RKO (cell line): ENCODE data around the gene ABTB1.
"Not testable (repeated sequence)": the region's sequence is repeated elsewhere in the genome, so short reads cannot be mapped to it uniquely, and the experiment has no call there.

Experiments
- DNase-seq: peaks from one replicate; pipeline ENCODE4 v3.0.0-alpha.2; 2016; ENCODE audit warnings: low spot score

Gene ABTB1

GRCh38 chr3:127650236-127650635 is 22.5 kb upstream of the ABTB1 start:
- no peak for DNase-seq

DNA sequence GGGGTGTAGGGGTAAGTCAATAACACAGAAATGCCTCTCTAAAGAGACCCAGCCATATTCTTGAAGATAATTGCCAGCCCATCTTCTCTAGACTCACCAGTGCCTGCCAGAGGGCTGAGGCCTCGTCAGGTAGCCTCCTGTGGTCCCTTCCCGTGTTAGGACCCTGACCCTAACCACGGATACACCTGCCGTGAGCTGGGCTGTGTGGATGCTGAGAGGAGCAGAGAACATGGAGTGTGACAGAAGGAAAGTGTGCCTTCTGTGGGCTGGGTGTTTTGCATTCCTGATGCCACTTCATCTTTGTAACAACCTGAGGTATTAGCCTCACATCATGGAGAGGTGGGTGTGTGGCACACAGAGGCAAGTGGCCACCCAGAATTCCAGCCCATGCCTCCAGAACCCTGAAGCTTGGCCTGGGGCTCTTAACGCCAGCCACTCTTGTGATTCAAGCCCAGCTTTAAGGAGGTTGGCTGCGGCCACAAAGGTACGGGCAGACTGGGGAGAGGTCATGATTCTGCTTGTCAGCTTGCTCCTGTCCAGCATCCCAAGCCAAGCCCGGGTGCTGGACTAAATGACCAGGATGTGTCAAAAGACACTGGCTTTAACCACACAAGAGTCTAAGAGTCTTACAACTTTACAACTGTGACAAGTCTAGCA is 21.1 kb upstream of the ABTB1 start:
- no peak for DNase-seq

DNA sequence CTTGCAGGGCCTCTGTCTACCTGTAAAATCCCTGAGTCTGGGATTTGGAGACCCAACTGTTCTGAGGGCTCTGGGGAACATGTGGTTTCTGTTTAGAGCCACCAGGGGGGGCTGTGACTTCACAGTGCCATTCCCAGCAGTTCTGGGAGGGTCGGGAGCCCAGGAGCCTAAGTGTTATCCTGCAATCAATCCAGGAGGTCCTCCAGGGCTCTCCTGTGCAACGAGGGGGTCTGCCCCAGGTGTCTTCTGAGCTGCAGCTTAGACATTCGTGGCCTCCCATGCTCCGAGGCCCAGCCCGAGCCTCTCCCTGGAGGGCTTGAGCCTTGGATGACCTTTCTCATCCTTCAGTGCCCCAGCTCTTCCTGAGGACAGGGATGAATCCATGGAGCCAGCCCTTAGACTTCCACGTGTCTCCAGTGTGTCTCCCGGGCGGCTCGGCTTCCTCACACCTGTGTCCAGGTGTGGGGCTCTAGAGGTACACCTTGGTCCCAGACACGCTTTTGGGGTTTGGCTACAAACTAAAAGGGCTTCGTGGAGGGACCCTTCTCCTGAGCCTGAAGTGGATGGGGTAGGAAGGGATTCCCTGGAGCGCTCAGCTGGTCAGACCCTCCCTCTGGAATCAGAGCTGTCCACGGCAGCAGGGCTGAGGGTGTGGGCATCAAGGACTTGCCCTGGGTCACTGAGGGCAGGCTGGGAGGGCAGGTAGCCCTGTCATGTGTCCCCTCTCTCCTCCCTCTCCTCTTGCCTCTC is 20.3 kb upstream of the ABTB1 start:
- peak; percentile 45 for DNase-seq

DNA sequence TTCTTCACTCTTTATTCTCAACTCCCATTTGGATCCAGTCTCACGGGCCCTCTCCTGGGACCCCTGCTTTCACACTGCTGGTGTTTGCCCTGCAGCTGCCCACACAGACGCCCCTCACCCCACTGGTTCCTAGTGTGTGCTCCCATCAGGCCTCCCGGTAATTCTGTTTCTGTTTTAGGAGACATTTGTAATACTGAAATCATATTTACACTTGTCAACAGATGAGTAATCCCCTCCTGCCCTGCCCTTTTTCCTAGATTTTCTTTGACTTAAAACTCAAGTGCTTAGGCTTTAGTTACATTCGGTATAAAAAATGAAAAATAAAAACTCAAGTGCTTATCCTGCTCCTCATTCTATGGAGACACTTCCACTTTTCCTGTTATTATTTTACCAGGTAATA is 18.4 kb upstream of the ABTB1 start:
- DNase-seq: no peak

DNA sequence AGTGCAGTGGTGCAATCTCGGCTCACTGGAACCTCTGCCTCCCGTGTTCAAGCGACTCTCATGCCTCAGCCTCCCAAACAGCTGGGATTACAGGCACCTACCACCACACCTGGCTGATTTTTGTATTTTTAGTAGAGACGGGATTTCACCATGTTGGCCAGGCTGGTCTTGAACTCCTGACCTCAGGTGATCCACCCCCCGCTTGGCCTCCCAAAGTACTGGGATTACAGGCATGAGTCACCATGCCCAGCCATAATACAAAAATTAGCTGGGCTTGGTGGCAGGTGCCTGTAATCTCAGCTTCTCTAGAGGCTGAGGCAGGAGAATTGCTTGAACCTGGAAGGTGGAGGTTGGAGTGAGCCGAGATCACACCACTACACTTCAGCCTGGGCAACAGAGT is 17.8 kb upstream of the ABTB1 start:
- DNase-seq: not testable (repeated sequence)

DNA sequence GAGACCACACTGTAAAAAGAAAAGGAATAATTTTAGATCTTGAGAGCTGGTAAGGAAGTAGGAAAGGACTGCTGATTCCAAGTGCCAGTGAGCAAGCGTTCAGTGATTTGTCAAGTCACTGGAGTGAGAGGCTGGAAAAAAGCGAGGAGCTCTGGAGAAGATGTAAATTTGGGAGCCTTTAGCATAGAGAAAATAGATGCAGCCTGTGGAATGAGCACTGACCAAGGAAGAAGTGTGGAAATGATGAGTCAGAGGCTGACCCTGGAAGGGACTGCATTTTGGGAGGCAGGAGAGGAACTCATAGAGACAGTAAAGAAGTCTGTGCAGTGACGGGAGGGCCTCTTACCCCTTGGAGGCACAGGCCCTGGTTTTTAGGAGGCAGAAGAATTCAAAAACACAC is 17.1 kb upstream of the ABTB1 start:
- DNase-seq: no peak

DNA sequence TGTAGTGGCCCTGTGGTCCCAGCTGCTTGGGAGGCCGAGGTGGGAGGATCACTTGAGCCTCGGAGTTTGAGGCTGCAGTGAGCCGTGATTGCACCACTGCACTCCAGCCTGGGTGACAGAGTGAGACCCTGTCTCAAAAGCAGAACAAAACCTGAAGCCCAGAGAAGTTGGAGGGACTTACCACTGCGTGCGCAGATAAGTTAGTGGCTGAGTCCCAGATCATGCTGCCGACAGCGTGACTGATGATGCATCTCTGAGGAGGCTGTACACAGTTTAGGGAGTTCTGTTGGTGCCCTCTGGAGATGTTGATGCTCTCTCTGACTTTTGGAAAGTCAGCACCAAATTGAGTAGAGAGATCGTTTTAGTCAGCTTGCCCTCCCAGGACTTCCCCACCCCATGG is 15.8 kb upstream of the ABTB1 start:
- DNase-seq: no peak

GRCh38 chr3:127658234-127658633 is 14.5 kb upstream of the ABTB1 start:
- DNase-seq: no peak

DNA sequence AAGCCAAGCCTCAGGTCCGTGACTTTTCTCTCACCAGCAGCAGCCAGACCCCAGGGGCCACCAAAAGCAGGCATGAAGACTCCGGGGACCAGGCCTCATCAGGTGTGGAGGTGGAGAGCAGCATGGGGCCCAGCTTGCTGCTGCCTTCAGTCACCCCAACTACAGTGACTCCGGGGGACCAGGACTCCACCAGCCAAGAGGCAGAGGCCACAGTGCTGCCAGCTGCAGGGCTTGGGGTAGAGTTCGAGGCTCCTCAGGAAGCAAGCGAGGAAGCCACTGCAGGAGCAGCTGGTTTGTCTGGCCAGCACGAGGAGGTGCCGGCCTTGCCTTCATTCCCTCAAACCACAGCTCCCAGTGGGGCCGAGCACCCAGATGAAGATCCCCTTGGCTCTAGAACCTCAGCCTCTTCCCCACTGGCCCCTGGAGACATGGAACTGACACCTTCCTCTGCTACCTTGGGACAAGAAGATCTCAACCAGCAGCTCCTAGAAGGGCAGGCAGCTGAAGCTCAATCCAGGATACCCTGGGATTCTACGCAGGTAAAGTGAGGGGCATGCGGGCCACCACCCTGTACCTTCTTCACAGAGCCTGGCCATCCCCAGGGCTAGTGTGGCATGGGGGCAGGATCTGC is 12.0 kb upstream of the ABTB1 start:
- no peak for DNase-seq

DNA sequence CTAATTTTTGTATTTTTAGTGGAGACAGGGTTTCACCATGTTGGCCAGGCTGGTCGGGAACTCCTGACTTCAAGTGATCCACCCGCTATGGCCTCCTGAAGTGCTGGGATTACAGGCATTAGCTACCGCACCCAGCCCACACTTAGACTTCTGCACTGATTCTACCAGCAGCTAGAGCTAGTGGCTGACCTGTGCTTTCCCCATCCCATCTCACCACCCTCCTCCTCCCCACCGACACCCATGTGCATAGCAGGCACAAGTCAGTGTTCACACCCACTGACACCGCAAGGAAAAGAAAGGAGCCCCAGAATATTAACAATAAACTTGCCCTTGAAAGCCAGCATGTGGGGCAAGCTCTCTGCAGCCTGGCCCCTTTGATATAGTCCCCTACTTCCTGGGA is 11.2 kb upstream of the ABTB1 start:
- DNase-seq: no peak

GRCh38 chr3:127662001-127662469 is 10.7 kb upstream of the ABTB1 start:
- DNase-seq: no peak

- no peak for DNase-seq
Observed at GRCh38 chr3:127663151-127663550, 9.6 kb upstream of the ABTB1 start.

DNA sequence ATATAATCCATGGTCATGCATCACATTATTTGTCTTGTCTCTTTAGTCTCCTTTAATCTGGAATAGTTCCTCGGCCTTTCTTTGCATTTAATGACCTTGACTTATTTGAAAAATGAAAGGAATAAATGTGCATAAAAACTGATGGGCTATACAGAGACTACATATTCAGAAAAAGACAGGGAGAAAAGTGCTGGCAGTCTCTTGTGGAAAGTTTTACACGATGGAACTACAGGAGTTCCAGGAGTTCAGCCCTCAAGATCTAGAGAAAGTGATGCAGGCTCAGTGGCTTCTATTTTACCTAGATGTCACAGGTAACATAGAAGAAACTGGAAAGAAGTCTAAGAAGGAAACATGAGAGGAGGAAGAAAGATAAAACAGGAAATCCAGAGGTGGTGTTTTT is 7.6 kb upstream of the ABTB1 start:
- DNase-seq: no peak

GRCh38 chr3:127665586-127665985 is 7.2 kb upstream of the ABTB1 start:
- no peak for DNase-seq

DNA sequence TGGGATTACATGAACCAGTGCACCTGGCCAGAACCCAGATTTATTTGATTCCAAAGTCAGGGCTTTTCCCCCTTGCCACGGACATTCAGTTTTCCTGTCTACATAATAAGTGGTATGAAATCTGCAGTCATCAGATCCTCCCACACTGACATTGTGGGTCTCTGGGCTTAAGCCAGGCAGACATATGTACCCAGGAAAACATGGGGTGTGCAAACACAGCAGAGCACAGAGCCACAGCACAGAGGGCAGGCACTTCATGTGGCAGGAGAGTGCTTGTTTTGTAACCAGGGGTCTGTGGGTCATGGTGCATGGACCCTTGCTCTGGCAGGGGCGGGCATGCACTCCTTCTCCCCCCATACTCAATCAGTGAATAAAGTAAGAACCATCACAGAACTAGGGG is 6.1 kb upstream of the ABTB1 start:
- DNase-seq: no peak

GRCh38 chr3:127667119-127667681 is 5.6 kb upstream of the ABTB1 start:
- no peak for DNase-seq

DNA sequence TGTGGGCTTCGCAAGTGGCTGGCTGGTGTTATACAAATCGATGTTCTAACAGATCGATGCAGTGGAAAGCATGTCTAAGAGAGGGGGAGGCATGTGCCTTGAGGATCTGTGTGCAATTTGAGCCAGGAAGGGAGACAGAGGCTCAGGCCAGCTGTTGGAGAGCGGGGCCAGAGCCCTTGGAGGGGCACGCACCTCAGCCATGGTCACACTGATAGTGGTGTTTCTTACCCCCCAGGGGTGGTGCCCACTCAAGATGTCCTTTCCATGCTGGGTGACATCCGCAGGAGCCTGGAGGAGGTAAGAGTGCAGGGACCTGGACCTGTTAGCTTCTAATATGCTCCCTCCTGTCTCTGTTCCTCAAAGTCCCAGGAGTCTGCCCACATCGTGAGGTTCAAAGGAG is 3.8 kb upstream of the ABTB1 start:
- DNase-seq: no peak

GRCh38 chr3:127669541-127670228 is 3.1 kb upstream of the ABTB1 start:
- no peak for DNase-seq

GRCh38 chr3:127670229-127670559 is 2.6 kb upstream of the ABTB1 start:
- DNase-seq: no peak

DNA sequence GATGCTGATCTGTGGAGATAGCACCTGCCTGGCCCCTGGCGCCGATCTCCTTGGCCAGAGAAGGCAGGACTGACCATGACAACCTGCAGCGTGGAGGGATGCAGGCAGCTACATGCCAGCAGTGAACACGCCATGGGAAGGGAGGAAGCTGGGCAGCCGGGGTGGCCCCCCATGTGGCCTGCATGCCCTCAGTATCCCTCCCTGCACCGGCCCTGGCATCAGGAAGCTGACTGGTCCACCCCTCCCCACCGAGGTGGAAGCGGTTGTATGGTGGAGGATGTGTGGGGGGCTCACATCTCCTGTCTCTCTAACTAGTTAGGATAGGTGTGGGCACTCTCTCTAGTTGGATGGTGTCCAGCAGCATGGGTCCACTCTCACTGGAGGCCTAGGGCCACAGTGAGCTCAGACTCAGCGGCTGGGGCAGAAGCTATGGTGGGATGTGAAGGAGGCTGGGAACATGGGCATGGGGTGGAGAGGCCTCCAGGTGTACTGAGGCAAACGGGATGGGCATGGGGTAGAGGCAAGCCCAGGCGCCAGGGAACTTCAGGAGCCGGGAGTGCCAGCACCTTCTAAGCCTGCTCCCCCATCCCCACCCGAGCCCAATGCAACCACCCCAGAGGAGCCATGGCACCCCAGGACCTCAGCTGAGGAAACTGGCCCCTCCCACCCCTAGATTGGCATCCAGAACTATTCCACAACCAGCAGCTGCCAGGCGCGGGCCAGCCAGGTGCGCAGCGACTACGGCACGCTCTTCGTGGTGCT is 1.8 kb upstream of the ABTB1 start:
- DNase-seq: no peak

DNA sequence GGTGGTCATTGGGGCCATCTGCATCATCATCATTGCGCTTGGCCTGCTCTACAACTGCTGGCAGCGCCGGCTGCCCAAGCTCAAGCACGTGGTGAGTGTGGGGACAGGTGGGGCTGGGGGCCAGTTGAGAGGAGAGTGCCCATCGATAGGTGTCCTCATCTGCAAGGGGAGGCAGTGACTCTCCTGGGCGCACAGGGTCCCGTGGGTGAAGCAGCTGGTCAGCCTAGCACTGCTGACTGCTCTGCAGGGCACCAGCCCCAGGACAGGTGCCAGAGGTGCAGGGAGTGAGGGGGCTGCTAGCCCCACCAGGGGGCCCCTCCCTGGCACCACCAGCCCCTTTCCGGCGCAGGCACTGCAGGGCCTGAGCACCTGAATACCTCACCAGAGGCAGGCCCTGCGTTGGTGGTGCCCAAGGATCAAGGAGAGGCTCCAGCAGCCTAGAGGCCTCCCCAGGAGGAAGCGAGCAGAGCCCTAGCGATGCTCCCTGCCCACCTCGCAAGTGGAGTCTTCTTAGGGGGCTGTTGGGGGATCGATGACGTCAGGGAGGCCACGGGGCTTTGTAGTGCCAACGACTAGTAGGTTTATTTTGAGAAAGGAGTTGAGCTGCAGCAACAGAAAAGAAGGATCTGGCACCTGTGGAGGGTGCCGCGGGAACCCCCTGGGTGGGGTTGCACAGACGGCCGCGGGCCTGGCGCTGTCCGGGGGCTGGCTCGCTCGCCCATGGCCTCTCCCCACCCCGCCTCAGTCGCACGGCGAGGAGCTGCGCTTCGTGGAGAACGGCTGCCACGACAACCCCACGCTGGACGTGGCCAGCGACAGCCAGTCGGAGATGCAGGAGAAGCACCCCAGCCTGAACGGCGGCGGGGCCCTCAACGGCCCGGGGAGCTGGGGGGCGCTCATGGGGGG is 976 bp upstream of the ABTB1 start:
- peak; percentile 22 for DNase-seq
